ENCODE results near the gene PPP4R3B.
"Not testable (repeated sequence)": the region's sequence is repeated elsewhere in the genome, so short reads cannot be mapped to it uniquely, and the experiment has no call there.

PPP4R3B gene

DNA sequence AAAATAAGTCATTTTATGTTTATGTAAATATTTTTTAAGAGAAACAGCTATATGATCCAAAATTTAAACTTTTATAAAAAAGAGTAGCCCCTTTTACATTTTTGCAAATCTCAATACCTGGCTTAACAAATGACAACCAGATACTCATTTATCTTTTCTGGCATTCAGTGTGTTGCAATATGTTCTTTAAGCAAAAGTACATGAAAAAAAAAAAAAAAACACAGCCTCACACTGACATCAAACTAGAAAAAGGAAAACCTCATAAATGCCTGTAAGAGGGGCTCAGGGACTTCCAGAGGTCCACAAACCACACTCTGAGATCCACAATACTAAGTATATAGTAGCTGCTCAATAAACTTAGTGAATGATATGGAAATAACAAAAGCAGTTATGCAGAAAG, 21.9 kb downstream of the PPP4R3B start:
- no peak for DNase-seq

GRCh38 chr2:55592130-55592529, 25.3 kb downstream of the PPP4R3B start:
- DNase-seq = no peak

DNA sequence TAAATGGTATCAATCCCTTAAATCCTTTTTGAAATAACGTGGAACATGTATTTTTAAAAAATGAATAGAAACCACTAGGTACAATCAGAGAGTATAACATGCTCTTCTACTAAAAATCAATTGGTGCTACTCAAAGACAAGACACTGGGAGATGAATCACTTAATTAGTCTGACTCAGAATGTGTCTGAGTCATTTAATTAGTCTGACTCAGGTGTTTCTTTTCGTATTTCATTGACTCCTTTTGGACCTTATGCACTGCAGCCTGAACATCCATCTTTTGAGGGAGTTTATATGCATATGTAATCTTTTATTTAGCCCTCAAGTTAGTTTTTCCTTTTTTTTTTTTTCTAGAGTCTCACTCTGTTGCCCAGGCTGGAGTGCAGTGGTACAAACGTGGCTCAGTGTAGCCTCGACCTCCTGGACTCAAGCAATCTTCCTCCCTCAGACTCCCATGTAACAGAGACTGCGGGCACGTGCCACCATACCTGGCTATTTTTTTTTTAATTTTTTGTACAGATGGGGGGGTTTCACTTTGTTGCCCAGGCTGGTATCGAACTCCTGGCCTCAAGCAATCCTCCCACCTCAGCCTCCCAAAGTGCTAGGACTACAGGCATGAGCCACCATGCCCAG, 26.5 kb downstream of the PPP4R3B start:
- DNase-seq = no peak

DNA sequence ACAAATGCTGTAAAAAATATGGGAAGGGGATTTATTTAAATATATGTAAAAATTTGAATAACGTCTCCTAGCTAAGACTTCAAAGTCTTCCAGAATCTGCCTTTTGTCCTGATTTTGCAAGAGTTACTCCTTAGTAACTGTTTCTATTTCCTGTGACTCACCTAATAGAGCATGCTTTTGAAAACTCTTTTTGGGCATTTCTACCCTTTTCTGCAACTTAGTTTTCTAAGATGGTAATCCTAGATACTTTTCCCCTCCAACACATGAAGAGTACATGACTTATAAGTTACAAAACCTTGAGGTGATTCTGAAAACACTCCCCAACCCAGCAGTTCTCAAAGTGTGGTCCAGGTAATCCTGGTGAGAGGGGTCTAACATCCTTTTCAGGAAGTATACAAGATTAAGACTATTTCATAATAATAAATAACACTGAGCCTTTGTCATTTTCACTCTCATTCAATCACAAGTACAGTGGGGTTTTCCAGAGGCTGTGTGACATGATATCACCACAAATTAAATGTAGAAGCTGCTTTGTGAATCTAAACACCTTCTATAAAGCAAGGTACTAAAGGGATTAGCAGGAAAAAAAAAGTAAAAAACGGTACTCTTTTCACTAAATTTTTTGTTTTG, 31.9 kb downstream of the PPP4R3B start:
- DNase-seq = no peak

DNA sequence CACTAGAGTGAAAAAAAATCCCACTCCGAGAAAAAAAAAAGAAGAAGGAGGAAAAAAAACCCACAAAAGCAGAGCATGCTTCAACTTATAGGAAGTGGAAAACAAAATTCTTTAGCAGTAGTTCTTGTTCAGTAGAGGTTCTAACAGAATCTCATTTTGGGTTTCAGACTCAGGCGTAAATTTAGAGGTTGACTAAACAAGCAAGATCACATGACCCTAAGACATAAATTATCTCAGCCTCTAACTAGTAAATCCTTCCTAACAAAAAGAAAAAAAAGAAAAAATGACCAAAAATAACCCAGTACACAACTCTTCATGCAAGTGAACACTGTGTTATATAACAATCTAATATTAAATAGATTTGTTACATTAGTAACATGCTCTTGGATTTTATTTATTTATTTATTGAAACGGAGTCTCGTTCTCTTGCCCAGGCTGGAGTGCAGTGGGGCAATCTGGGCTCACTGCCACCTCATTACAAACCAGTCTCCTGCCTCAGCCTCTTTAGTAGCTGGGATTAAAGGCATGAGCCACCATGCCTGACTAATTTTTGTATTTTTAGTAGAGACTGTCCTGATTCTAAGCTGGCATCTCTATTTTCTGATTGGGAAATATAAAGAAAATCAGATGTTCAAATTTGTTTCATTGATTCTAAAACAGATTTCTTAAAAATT, 35.4 kb downstream of the PPP4R3B start:
- DNase-seq = no peak

DNA sequence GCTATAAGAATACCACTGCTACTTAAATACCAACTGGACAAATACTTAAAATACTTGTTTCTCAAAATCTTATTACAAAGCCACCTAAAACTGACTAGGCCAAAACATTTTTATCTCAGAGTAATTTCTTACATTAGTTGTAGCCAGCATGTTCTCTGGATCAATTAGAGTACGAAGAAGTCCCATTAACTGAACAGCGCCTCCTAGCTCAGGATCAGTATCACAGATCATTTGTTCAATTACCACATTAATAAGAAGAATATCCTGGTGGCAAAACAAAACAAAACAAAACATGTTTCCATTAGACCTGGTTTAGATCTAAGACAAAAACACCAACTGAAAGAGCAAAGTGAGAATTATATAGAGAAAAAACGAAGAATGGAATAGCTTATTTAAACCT, 36.0 kb downstream of the PPP4R3B start:
- DNase-seq = no peak

DNA sequence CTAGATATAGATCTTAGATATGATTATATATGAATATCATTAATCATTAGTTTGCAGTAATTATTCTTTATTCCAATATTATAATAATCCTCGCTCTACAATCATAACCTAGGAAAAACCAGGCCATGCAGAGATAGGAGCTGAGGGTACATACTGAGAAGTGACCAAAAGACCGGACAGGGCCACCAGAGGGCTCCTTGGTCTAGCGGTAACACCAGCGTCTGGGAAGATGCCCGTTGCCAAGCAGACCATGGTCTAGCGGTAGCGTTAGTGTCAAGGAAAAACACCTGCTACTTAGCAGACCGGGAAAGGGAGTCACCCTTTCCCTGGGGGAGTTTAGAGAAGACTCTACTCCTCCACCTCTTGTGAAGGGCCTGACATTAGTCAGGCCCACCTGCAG, 48.4 kb downstream of the PPP4R3B start:
- not testable (repeated sequence) for DNase-seq

- DNase-seq = no peak
Observed at GRCh38 chr2:55567298-55567697, 50.1 kb downstream of the PPP4R3B start.

DNA sequence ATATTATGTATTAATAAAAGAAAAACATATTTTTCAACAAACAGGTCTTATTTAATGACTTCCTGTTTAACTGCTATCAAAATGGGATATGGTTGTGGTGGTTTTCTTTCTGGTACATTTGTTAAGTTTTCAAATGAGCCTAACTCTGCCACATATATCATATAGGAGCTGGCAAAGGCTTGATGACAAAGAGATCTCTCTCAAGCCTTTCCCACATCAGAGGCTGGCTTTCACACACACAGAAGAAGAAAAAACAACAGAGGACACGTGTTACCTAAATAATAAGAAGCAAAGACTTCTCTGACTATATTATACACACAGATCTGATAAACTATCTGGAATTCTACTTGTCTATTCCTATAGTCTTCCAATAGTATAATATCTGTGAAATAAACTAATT, 51.8 kb downstream of the PPP4R3B start:
- DNase-seq = no peak

DNA sequence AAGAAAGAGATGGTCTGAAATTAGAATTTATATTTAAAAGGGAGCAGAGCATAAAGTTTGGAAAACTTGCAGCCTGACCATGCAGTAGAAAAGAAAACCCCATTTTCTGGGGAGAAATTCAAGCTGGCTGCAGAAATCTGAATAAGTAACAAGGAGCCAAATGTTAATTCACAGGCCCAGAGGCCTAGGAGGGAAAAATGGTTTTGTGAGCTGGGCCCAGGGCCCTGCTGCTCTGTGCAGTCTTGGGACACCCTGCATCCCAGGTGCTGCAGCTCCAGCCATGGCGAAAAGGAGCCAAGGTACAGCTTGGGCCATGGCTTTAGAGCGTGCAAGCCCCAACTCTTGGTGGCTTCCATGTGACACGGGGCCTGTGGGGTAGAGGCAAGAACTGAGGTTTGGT, 56.6 kb downstream of the PPP4R3B start:
- DNase-seq = no peak

GRCh38 chr2:55556809-55557208, 60.6 kb downstream of the PPP4R3B start:
- no peak for DNase-seq

DNA sequence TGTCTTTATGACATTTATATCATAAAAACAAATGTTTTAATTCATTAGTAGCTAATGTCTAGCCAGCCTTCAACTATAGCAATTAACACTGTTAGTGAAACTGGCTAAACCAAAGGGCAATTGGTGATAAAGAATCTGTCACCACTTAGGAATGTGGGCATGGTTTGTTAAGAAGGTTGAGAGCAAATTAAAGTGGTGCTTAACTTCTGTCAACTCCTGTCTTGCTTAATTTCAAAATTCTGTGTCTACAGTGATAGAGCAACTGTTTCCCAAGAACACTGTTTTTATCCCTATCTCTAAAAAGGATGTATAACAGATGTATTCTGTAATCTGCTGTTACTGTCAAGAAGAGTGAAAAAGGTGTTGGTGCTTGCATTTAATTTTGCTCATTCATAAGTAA, 61.4 kb downstream of the PPP4R3B start:
- DNase-seq = no peak

- no peak for DNase-seq
Observed at GRCh38 chr2:55553321-55553720, 64.1 kb downstream of the PPP4R3B start.

- DNase-seq = no peak
Observed at GRCh38 chr2:55550368-55551102, 66.9 kb downstream of the PPP4R3B start.

DNA sequence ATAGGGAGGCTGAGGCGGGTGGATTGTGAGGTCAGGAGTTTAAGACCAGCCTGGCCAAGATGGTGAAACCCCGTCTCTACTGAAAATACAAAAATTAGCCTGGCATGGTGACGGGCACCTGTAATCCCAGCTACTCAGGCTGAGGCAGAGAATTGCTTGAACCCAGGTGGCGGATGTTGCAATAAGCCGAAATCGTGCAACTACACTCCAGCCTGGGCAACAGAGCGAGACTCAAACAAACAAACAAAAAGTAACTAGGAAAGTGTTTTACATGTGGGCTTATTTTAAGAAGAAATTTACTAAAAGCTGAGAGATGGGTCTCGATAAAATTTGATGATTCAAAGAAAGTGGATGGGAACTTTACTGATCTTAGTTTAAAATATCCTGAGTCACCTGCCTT, 69.7 kb downstream of the PPP4R3B start:
- not testable (repeated sequence) for DNase-seq

DNA sequence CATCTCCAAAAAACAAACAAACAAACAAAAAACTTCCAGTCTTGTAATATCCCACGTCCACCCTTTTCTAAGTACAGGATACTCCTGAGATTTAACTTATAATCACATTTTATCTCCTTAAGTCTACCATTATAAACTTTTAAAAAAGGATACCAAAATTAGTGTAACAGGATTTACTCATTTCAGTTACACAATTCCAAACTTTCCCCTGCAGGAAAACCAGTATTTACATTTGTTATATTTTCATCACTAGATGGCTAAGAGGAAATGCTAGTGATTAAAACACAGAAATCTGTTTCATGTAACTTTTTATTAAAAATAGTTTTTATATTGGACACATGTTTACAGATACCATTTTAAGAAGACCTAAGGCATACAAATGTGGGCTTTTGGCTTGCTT, 70.4 kb downstream of the PPP4R3B start:
- DNase-seq = no peak

GRCh38 chr2:55530539-55531081, 86.8 kb downstream of the PPP4R3B start:
- DNase-seq = no peak

GRCh38 chr2:55526174-55526573, 91.2 kb downstream of the PPP4R3B start:
- no peak for DNase-seq

DNA sequence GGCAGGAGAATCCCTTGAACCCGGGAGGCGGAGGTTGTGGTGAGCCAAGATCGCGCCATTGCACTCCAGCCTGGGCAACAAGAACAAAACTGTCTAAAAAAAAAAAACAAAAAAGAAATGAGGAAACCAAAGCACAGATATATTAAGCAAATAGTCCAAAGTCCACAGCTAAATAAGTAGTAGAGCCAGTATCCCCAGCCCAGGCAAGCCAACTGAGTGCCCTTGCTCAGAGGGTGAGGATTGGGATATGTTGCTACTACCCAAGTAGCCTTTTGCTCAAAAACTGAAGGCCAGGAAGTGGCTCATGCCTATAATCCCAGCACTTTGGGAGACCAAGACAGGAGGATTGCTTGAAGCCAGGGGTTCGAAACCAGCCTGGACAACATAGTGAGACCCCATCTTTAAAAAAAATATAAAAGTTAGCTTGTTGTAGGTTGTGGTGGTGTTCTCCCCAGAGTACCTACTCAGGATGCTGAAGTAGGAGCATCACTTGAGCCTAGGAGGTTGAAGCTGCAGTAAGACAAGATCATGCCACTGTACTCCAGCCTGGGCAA, 92.5 kb downstream of the PPP4R3B start:
- no peak for DNase-seq

DNA sequence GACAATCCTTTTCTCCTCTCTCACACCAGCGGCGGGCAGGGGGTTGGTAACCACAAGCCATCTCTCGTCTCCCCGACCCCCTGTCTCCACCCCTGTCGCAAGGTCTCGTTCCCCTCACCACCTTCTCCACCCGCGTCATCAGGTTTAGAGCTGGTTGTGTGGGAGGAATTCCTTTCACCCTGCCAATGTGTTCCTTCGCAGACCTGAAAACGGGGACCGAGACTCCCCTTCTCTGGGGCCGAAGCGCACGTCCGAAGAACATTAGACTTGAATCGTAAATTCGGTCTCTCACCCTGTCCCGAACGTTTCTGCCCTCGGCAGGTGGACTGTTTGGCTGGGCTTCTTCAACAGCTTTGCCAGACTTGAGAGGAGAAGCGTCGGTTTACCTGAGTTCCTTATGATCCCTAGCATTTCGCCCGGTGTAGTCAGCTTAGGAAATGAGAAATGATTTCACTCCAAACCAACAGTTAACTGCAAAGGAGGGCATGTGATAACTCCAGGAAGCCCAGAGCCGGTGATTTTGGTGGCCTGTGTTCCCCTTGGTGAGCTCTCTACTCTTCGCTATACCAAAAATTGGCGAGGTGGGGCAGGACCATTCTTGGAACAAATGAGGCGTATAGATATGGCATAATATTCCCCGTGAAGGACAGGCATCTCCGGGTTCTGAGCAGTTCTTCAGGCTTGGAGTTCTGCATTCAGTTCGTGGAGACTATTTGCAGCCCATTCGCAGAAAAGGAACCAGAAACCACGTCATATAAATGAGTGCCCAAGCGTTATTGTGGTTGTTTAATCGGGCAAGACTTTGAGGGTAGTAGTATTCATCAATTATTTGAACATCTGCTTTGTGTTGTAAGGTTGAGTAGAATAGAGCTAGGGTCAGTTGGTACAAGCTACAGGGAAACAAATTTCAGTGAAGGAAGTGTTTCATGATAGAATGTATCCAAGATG, 97.2 kb downstream of the PPP4R3B start:
- no peak for DNase-seq

DNA sequence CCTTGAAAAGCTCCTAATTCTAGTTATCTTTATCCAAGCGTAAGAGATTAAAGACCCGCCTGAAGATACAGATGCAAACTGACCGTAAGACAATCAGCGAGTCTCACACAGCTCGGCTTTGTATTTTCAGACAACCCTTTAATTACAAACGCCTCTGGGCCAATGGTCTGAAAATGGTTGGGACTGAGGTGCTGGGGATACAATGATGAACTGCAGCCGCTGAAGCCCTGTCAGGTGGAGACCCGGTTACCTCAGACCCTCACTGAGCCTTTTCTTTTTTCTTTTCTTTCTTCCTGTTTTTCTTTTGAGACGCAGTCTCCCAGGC, 98.6 kb downstream of the PPP4R3B start:
- DNase-seq = no peak

- DNase-seq = peak; percentile 24
Observed at GRCh38 chr2:55511508-55512124, 105.8 kb downstream of the PPP4R3B start.

Measured in femur (tissue), 1 donor.